ENCODE results near the gene HDAC9. TPM values are rescaled to one million over a fixed set of nuclear protein-coding genes. Genes with fewer than 3 reads are reported as not detected.

Gene HDAC9
- polyA plus RNA-seq, 2 of the 4 experiments (the other 2 are of a cell fraction), result 0.05 to 0.26 TPM

GRCh38 chr7:18555968-18556367 is 60.4 kb downstream of the HDAC9 start (continued):
- no peak for TF ChIP-seq RNF2 (IDR thresholded peaks at IDR 0.05; ENCODE audit: borderline replicate concordance, low read depth)
- no peak for TF ChIP-seq TFCP2L1 (CRISPR knock-in tag; IDR thresholded peaks at IDR 0.05)
- no peak for TF ChIP-seq CHD2 (IDR thresholded peaks at IDR 0.05; ENCODE audit: low read length, partially characterized antibody)
- TF ChIP-seq SMC3 (IDR thresholded peaks at IDR 0.05), result no peak
- no peak for TF ChIP-seq HMGXB4 (CRISPR knock-in tag; IDR thresholded peaks at IDR 0.05; ENCODE audit: borderline replicate concordance)
- TF ChIP-seq NFE2L2 (conservative IDR thresholded peaks at IDR 0.05; ENCODE audit: low read length), result no peak
- TF ChIP-seq KDM5A (IDR thresholded peaks at IDR 0.05), result no peak
- TF ChIP-seq KDM1A (IDR thresholded peaks at IDR 0.05; ENCODE audit: low read depth), result no peak
- TF ChIP-seq EP300 (IDR thresholded peaks at IDR 0.05), result no peak
- no peak for TF ChIP-seq RFX5 (IDR thresholded peaks at IDR 0.05)

GRCh38 chr7:18558503-18558902 is 63.0 kb downstream of the HDAC9 start:
- no peak overlapping the region for H3K4me3 ChIP-seq
- WGBS (ENCODE audit: missing lambda C conversion rate), result 44% methylated on average over 3 of the region's 3 CpGs
- no peak overlapping the region for H3K4me2 ChIP-seq
- H3K27ac ChIP-seq, result no peak overlapping the region
- no peaks in the 10 kb centered on the region for H3K4me1 ChIP-seq
- FAIRE-seq (no peak), DNase-seq (ENCODE audit: low read depth in 1 of 2, low spot score in 1 of 2) (no peak), ATAC-seq (no peak)
- POLR2A ChIA-PET, result no interaction called here
- TF ChIP-seq MYC (IDR thresholded peaks at IDR 0.05; ENCODE audit: borderline replicate concordance, low read length) (no peak), HES2 (IDR thresholded peaks at IDR 0.05) (no peak), POLR2AphosphoS2 (conservative IDR thresholded peaks at IDR 0.05; ENCODE audit: low read length) (no peak), ZNF302 (CRISPR knock-in tag; IDR thresholded peaks at IDR 0.05) (no peak), TFCP2L1 (CRISPR knock-in tag; IDR thresholded peaks at IDR 0.05) (no peak), MAFK (IDR thresholded peaks at IDR 0.05; ENCODE audit: partially characterized antibody) (no peak), KDM1A (IDR thresholded peaks at IDR 0.05; ENCODE audit: low read depth) (no peak), NR3C1 (IDR thresholded peaks at IDR 0.05) (no peak)
- CTCF ChIA-PET, result interaction anchor here (1.1 kb wide), 1 partner anchor 12 kb away, joined by 4 read pairs; no protein-coding TSS in a partner anchor
- H3K9me3 ChIP-seq, result no peaks in the 10 kb centered on the region

- WGBS (ENCODE audit: missing lambda C conversion rate), result 43% methylated on average over 3 of the region's 3 CpGs
- ChIA-PET POLR2A (no interaction called here), CTCF (interaction anchor here (1.1 kb wide), 1 partner anchor 12 kb away, joined by 4 read pairs; no protein-coding TSS in a partner anchor)
- no peak for DNase-seq (ENCODE audit: low read depth in 1 of 2, low spot score in 1 of 2)
- FAIRE-seq, result peak; percentile 18
- Histone ChIP-seq H3K4me3 (no peak overlapping the region), H3K9me3 (no peaks in the 10 kb centered on the region), H3K27ac (no peak overlapping the region), H3K4me2 (no peak overlapping the region), H3K4me1 (no peaks in the 10 kb centered on the region)
- ATAC-seq, result no peak
- TF ChIP-seq CHD2 (IDR thresholded peaks at IDR 0.05; ENCODE audit: low read length, partially characterized antibody) (no peak), HES2 (IDR thresholded peaks at IDR 0.05) (no peak), CTCF (IDR thresholded peaks at IDR 0.05) (no peak), FOSL2 (IDR thresholded peaks at IDR 0.05) (no peak), FOSL2 (CRISPR knock-in tag; IDR thresholded peaks at IDR 0.05) (no peak), EP300 (IDR thresholded peaks at IDR 0.05) (no peak), BCL3 (IDR thresholded peaks at IDR 0.05) (no peak), HDAC2 (IDR thresholded peaks at IDR 0.05) (no peak), REST (IDR thresholded peaks at IDR 0.05) (no peak), BHLHE40 (IDR thresholded peaks at IDR 0.05; ENCODE audit: low read depth, low read length) (no peak), MYC (IDR thresholded peaks at IDR 0.05; ENCODE audit: borderline replicate concordance, low read length) (no peak), EHMT2 (IDR thresholded peaks at IDR 0.05; ENCODE audit: low read depth) (no peak), ZC3H11A (IDR thresholded peaks at IDR 0.05) (no peak), FOSB (CRISPR knock-in tag; IDR thresholded peaks at IDR 0.05) (no peak), CBX8 (IDR thresholded peaks at IDR 0.05) (no peak), JUNB (IDR thresholded peaks at IDR 0.05) (no peak), CEBPB (IDR thresholded peaks at IDR 0.05) (no peak), MAFK (IDR thresholded peaks at IDR 0.05; ENCODE audit: partially characterized antibody) (no peak)
Measured at GRCh38 chr7:18558910-18559309, 63.4 kb downstream of the HDAC9 start.
